ENCODE measurements around the gene SLC2A8.
A peak's percentile ranks its signal among the peaks of the same experiment; 100 is the strongest.

SLC2A8 gene, protein sequence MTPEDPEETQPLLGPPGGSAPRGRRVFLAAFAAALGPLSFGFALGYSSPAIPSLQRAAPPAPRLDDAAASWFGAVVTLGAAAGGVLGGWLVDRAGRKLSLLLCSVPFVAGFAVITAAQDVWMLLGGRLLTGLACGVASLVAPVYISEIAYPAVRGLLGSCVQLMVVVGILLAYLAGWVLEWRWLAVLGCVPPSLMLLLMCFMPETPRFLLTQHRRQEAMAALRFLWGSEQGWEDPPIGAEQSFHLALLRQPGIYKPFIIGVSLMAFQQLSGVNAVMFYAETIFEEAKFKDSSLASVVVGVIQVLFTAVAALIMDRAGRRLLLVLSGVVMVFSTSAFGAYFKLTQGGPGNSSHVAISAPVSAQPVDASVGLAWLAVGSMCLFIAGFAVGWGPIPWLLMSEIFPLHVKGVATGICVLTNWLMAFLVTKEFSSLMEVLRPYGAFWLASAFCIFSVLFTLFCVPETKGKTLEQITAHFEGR

DNA sequence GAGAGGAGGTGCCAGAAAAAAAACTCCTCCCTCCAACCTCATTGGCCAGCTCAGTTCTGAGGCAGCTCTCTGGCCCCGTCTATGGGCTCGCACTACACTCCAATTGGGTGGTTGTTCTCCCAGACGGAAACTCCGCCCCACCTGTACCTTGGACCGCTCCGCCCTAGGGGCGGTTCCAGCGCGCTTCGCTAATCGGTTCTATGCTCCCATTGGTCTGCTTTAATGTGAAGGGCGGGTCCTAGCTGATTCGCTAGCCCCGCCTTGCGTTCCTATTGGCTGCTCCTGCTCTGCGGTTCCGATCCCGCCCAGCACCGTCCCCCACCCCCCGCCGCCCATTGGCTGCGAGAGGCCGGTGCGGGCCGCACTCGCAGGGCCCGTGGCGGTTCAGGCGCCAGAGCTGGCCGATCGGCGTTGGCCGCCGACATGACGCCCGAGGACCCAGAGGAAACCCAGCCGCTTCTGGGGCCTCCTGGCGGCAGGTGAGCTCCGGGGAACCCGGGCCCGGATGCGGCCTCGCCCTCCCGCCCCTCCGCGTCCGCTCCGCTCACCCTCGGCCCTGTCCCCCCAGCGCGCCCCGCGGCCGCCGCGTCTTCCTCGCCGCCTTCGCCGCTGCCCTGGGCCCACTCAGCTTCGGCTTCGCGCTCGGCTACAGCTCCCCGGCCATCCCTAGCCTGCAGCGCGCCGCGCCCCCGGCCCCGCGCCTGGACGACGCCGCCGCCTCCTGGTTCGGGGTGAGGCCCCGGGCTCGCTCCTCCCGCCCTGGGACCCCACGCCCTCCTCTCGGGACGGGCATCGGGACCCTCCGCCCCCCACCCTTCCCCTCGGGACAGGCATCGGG lies at the start of gene SLC2A8:
TSS of gene SLC2A8 (plus strand) at position 362 of the 838 bp plus-strand sequence. CDS start at position 424, 62 bp downstream.
- ATAC-seq, result peak; percentile 95

DNA sequence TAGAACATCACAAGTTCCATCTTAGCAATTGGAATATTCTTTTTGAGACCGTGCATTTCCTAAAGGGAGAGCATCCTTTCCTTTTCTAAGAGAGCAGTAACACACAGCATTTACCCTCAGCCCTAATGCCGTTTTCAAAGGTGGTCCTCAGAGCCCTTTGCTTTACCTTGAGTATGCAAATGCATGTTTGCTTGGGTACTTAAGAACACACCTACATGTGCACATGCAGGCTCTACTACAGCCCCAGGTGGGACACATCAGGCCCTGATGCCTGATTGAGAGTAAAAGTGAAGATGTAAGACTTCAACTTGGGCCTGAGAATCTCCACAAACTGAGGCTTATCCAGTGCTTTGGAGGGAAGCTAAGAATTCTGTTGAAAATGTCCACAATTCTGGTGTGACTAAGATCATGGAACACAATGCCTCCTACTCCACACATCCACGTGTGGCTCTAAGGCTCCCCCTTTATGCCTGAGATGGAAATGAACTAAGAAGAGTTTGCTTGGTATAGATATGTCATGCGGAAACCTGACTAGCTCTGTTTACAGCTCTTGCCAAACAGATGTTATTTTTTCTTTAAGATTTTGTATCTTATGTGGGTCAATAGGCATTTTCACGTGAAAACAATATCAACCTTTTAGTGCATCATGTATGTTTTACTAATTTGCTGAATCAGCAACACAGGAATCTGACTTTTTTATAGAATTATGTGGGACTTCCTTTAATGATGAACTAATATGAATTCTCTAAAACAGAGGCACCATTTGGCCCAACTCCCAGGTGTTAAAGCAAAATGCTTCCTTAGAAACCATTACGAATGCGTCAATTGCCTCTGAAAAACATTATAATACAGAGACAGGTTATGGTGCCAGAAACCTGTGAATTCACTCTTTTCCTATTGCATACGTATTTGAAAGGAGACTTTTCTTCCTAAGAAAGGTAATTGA lies 48.9 kb upstream of the SLC2A8 start:
- ATAC-seq (no peak), DNase-seq (no peak)

More for the DNA sequence above, at the start of gene SLC2A8:
- DNase-seq, result peak; percentile 85

DNA sequence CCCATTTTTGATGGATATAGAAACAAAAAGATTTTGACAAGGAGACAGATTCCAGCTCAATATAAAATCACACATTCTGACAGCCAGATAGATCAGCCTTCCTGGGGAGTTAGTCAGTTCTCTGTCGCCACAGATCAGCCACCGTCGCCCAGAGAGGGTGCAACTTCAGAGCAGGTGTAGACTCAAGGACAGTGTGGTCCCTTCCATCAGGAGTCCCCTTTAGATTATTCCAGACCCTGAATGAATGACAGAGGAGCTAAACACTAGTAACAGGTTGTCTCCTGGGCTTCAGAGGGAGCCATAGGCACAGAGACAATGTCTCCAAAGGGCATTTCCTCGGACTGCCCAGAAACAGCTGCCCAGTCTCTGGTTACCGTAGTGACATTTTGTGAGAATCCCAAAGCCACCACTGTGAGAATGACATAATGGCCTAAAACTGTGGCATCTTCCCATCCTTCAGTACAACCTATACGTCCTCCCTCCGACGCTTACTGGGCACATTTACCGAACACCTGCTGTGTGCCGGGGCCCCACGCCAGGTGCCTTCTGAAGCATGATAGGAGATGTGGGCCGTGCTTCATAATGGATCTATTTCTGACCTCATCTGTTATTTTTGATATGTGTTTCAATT lies 47.4 kb upstream of the SLC2A8 start:
- DNase-seq (no peak), ATAC-seq (no peak)

DNA sequence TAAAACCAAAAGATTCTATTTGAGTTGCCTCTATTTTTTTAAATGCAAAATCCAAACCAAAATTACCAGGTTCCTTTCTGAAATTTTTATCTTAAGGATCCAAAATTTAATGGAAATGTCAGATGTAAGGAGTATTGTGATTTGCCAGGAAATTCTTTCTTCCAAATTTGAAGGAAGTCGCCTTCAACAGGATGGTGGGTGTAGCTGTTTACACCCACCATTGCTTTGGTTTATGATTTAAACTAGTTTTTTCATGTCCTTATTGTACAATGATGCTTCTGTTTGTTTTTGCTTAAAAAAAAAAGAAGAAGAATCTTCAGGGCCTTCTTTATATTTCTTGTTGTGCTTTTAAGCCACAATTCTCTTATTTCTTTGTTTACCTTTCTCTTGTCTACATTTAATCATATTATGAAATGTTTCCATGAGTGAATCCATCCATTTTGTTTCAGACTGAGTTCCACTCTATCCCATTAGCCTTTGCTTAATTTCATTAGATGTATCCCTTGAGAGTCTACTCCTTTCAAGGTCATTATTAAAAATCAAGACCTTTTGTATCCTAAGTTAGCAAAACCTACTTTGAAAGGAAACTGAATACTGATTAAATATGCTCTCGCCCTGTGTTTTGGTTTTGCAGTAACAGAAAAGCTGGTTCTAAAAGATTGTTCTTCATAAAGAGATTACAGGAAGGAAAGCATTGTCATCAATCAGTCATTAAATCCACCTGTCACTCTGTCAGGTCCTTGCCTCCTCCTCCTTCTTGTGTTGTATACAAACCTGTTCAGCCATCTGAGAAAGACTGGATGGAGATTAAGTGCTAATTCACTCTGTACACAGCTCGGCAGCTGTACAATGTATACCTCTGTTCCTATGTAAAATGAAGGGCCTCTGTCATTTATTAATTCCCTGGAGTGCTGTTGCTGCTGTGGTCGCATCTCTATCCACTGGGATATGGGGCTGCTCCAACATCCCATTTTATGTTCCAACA lies 45.5 kb upstream of the SLC2A8 start:
- ATAC-seq (no peak), DNase-seq (no peak)

DNA sequence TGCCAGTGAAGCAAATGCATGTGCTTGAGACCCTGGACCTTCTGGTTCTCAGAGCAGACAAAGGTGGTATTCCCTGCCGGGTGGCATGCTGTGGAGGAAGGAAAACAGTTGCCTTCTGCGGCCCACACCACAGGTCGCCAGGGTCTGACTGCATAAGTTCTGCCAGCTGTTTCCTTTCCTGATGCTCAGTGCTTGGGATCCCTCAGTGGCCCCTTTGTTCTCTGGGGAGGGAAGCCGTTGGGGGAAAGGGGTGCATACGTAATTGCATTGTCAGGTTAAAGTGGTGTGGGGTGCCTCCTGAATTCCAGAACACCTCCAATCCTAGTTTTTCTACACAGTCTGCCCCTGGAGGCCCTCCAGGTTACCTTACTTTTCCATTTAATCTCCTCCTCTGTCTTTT lies 43.1 kb upstream of the SLC2A8 start:
- DNase-seq (no peak), ATAC-seq (no peak)

DNA sequence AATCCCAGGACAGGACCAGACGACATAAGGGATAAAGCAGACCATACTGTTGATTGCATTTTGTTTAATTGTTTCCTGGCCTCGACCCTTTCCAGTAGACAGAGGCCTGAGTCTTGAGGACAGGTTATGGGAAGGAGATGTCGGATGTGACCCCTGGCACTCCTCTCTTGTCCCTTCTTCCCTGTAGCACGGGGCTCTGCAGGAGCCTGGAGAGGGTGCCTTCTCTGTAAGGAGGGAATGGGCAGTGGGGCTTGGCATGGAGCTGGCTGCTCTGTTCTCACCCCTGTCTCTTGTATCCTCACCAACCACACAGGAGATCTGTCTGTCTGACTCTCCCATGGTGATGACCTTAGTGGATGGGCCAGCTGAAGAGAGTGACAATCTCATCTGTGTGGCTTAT lies 40.1 kb upstream of the SLC2A8 start:
- ATAC-seq (no peak), DNase-seq (no peak)

DNA sequence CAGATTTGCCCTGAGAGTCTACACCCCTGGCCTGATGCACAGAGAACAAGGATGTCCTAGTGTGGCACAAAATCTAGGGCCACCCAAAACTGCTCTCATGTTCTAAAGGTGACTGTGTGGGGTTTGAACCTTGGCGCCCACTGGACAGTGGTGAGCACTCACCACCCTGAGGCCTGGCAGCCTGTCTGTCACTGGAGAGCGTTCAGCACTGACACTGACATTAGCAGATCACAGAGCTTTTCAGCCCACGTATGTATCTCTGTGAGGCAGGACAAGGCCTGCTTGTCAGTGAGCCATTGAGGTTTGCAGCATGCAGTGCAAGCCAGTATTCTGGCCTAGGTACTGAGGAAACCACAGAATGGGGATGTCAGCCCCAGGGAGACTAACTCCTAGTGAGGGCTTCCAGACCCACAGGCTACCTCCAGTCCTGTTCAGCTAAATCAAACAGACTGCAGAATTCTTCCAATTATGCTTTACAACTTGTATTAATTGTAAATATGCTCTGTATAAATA lies 38.9 kb upstream of the SLC2A8 start:
- DNase-seq, result no peak
- ATAC-seq, result no peak

DNA sequence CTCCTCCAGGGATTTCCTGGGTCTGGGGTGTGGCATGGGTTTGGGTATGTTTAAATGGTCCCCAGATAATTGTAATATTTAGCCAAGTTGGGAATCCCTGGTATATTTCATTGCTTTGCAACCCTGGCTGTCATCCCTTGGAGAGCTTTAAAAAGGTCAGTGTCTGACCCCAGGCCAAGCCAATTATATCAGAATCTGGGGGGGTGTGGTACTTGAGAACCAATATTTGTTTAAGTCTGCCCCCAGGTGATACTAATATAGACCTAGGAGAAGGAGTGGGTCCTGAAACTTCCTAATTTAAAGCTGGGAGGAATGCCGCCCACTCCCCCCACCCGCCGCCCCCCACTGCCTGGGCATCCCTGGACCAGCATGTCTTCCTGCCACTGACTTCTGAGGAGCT lies 38.2 kb upstream of the SLC2A8 start:
- ATAC-seq (no peak), DNase-seq (no peak)

DNA sequence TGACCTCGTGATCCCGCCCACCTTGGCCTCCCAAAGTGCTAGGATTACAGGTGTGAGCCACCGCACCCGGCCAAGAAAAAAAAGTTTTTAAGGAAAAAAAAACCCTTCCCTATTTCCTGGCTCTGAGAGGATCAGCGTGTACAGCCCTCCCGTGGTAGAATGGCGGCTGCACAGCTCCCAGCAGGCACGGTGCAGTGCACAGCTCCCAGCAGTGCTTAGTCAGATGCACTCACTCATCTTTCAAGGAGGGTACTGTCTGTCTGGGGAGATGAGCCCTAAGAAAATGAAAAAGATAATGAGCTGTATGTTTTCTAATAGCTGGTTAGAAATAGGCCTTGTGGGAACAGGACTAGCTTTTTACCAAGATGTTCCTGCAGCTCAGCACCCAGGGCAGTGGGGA lies 36.7 kb upstream of the SLC2A8 start:
- ATAC-seq (no peak), DNase-seq (no peak)

DNA sequence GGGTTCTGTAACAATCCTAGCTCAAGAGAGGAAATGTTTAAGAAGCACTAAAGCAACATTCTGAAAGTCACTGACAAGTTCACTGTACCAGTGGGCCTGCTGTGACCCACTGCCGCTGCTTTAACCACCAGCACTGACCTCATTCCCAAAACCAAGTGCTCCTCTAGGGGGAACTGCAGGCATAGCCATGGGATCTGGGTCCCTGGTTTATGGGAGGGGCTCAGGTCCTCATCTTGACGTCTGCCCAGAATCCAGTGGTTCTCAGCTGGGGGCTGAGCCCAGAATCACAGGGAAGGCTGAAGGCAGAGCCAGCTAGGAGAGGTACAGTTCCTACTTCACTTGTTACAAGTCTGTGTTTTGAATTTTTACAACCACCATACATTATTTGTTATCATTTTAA lies 36.1 kb upstream of the SLC2A8 start:
- DNase-seq (no peak), ATAC-seq (no peak)

DNA sequence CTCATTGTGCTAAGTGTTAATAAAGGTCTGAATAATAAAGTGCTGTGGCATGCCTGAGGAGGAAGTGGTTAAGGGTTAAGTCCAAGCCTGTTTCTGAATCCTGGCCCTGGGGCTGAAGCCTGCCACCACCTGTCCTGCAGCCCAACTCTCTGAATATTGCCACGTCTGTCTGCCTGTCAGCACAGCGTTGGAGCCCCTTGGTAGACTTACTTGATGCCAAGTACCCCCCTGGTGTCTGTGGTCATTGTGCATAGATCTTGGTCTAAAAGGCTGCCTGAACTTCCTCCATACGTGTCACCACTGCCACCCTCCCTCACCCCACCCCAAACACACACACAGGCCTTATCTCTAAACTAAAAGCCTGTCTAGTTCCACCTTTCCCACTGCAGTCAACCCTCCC lies 35.4 kb upstream of the SLC2A8 start:
- DNase-seq (no peak), ATAC-seq (no peak)

DNA sequence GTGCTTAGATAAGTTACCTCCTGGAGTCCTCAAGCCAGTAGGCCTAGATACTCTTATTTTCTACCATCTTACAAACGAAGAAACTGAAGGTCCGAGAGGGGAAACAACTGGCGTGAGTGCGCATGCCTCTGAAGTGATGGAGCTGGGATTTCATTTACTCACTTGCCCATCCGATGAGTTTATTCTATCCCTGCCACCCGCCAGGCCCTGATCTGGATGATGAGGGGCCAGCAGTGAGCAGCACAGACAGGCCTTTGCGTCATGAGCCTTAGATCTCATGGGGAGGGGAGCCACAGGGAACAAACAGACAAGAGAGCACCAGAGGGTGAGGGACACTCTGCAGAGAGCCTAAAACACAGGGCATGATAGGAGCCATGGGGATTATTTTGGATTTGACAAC lies 34.1 kb upstream of the SLC2A8 start:
- no peak for ATAC-seq
- DNase-seq, result no peak

DNA sequence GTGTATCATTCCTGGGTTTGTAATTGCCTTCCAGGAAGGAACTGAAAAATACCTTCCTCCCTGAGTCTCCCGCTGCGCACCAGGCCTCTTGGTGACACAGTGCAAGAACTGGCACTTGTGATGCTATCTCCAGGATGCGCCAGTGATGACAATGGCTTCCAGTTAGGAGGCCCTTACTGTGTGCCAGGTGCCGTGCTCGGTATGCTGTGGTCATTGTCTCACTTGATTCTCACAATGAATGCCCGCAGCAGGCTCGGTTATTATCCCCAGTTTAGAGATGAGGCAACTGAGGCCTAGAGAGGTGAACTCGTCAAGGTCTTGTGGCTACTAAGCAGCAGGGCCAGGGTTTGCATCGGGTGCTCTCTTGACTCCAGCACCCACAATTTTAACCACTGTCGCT lies 31.5 kb upstream of the SLC2A8 start:
- ATAC-seq (no peak), DNase-seq (no peak)

DNA sequence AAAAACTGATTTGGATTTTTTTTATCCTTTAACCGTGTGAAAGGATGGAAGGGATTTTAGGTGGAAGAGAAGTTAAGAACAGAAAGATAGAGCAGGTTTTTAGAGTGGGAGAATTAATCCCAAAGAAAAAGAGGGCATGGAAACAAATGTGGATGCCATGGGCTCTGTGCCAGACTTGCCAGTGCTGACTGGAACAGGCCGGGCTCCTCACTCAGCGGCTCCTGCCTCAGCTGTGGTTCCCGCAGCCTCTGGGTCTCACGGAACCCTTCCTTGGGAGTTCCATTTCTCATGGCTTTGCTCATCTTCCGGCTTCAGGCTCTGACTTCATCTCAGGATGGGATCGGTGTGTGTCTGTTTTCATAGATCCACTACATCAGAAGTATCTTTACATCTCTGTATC lies 30.4 kb upstream of the SLC2A8 start:
- ATAC-seq, result no peak
- DNase-seq, result no peak

DNA sequence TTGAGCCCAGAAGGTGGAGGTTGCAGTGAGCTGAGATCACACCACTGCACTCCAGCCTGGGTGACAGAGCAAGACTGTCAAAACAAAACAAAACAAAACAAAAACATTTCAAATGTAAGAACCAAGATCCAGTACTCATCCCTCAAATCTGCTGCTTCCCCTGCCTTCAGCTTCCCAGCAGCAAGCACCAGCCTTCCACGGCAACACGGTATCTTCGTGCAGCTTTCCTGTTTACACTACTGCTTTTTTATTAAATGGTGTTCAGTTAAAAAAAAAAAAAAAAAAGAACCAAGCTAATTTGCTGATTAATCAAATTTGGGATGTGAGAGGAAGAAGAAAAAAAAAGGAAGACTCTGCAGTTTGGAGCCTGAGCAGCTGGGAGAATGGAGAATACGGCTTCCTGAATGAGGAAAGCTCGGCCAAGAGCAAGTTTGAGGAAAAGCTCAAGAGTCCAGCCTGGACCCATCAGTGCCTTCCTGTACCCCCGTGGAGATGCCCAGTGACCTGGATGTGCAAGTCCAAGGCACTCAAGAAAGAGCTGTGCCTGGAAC lies 28.0 kb upstream of the SLC2A8 start:
- ATAC-seq, result no peak

DNA sequence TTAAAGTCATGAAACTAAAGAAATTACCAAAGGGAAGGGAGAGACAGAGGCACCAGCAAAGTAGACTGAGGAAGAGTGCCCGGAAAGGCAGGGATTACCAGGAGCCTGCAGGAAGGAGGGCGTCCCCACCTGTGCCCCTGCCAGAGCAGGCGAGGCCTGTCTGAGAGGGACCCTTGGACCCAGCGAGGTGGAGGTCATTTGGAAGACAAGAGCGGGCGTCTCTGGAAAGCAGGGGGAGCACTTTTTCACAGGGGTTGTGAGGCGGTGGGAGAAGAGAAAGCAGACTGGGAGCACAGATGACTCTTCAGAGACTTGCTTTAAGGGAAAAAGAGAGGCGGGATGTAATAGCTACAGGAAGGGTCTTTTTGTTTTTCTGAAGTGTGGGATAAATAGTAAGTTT lies 27.5 kb upstream of the SLC2A8 start:
- DNase-seq, result no peak
- no peak for ATAC-seq

More for the DNA sequence above, 28.0 kb upstream of the SLC2A8 start:
- no peak for DNase-seq

DNA sequence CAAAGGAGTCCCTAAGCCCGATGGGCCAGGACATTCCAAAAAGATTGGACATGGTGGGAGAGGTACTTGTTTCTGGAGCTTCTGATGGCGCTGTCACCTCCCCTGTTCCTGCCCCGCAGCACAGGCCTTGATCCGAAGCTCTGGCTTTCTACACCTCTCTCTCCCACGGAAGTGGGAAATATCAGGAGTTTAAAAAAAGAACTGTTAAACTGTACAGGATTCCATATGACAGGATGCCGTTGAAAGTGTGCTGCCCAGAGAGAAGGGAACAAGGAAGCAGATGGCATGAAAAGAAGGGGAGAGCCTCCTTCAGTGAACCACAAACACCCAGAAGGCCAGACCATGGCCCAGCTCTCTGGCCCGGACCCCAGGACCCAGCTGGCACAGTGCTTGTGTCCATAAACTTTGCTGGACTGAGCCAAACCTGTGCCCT lies 26.8 kb upstream of the SLC2A8 start:
- DNase-seq (no peak), ATAC-seq (no peak)

DNA sequence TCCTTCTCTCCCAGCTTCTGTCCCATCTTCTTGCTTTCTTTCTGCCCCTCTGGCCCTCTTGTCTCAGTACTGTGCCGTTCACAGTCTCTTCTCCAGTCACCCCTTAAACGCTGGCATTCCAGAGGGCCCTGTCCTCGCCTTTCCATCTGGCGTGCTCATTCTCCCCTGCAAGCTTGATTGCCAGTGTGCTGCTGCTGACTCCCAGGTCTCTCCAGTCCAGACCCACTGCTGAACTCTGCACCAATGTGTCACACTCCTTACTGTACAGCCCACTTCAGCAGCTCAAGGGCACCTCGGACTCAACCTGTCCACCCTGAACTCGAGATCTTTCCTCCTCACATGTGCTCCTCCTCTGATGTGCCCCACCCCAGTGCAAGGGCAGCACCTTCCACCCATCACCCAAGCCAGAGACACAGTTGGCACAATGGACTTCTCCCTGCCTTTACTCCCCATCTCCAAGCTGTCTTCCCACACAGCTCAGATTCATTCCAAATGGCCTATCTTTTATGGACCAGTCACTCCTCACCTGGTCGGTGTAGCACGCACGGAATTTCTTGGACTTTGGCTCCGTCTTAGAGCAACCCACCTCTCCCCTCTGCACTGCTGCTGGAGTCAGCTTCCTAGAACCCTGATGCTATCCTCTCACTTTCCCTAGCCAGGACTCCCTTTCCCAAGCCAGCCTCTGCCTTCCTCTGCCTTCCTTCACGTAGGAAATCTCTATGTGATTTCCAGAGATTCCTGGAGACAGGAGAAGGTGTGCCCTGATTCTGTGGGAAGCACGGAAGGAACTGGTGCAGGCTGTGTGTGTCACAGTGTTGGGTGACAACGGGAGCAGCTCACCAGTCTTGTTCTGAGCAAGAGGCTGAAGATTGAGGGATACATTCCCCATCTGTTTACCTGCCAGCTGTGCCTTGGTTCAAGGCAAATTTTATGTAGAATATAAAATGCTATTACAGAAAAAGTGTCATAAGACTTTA lies 26.0 kb upstream of the SLC2A8 start:
- no peak for ATAC-seq
- no peak for DNase-seq

DNA sequence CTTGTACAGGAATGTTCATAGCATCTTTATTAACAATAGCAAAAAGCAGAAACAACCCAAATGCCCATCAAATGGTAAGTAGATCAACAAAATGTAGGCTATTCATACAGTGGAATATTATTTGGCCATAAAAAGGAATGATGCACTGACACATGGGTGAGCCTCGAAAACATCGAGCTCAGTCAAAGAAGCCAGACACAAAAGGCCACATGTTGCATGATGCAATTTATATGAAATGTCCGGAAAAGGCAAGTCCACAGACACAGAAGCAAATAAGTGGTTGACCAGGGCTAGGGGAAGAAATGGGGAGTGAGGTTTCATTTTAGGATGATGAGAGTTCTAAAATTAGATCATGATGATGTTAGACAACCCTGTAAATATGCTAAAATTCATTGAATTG lies 16.5 kb upstream of the SLC2A8 start:
- ATAC-seq (no peak), DNase-seq (no peak)

Measured in stimulated activated naive CD8-positive, alpha-beta T cell treated with anti-CD3 and anti-CD28 coated beads, Interleukin-15, Interleukin-2, amounts not matched to agents 100 U/mL and 50 U/mL, for 24 hours (primary cell).